ENCODE measurements around the gene DNAJB4.
"Not testable (repeated sequence)": the region's sequence is repeated elsewhere in the genome, so short reads cannot be mapped to it uniquely, and the experiment has no call there.

The DNAJB4 gene

DNA sequence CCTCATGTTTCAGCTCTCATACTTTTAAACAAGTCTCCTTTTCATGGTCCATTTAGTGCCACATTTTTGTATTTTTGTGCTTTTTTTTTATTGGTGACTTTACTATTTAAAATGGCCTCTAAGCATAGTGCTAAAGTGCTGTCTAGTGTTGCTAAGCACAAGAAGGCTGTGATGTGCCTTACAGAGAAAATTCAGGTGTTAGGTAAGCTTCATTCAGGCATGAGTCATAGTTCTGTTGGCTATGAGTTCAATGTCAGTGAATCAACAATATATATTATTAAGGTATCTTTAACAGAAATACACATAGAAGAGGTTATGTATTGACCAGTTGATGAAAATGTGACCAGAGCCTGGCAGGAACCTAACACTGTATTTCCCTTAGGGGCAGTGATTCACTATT, 13.1 kb upstream of the DNAJB4 start:
- no peak for DNase-seq

DNA sequence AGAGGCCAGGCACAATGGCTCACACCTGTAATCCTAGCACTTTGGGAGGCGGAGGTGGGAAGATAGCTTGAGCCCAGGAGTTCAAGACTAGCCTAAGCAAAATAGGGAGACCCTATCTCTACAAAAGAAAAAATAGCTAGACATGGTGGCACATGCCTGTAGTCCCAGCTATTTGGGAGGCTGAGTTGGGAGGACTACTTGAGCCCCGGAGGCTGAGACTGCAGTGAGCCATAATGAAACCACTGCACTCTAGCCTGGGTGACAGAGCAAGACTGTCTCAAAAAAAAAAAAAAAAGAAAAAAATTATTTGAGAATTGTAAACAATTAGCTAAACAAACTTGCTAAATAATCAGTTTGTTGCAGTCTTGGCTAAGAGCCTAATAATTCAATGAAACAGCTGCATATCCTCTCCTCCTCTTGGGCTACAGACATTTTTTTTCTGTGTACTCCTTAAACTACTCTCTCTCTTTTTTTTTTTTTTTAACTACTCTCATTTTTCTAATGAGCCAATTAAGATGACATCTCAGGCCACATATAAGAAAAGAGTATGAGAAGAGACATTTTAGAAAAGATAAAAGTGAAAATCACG, 10.5 kb upstream of the DNAJB4 start:
- DNase-seq: no peak

DNA sequence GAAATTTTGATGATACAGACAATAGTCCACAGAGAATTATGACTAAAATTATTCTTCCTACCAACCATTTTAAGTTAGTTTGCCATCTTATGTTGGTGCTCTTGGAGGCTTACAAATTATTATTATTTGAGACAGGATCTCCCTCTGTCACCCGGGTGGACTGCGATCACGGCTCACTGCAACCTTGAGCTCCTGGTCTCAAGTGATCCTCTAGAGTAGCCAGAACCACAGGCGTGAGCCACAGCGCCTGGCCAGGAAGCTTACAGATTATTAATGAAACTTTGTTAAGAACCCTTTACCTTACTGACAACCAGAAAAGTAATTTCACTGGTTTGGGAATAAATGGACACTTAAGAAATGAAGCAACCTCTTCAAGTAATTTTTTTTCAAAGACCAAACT, 8.0 kb upstream of the DNAJB4 start:
- no peak for DNase-seq

DNA sequence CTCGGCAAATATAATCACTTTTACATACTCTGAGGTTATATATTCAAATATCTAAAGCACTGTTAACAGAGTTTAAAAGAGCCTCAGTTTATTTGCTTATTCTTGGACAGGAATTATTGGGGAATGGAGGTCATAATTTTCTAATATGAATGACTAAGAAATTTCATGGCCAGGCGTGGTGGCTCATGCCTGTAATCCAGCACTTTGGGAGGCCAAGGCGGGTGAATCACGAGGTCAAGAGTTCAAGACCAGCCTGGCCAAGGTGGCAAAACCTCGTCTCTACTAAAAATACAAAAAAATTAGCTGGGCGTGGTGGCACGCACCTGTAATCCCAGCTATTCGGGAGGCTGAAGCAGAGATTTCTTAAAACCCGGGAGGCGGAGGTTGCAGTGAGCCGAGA, 4.2 kb upstream of the DNAJB4 start:
- not testable (repeated sequence) for DNase-seq

DNA sequence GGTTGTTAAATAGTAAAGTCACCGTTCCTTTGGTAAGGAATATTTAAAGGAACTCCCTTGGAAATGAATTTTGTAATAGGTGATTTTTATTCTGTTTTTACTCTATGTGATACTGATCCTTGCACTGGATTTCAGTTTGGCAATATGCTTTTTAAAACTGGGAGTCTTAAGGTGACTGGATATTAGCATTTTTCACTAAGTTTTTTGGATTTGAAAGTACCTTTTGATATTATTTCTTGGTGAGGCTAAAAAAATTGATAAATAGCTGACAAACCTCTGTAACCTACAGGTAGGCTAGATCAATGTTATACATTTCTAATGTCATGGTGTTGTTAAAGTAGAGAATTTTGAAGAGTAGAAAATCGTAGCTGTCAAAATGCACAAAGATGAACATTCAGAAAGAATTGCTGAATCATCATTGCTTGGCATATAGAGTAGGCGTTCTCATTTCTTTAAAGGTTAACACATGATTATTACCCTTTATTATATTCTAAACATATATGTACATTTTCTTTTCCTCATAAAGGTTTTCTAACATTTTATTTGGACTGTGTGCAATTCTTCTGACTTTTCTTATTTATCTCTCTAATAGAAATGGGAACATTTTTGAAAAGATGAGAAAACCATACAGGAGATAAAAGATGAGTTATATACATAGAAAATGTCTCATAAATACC, 1.5 kb upstream of the DNAJB4 start:
- DNase-seq: no peak

DNA sequence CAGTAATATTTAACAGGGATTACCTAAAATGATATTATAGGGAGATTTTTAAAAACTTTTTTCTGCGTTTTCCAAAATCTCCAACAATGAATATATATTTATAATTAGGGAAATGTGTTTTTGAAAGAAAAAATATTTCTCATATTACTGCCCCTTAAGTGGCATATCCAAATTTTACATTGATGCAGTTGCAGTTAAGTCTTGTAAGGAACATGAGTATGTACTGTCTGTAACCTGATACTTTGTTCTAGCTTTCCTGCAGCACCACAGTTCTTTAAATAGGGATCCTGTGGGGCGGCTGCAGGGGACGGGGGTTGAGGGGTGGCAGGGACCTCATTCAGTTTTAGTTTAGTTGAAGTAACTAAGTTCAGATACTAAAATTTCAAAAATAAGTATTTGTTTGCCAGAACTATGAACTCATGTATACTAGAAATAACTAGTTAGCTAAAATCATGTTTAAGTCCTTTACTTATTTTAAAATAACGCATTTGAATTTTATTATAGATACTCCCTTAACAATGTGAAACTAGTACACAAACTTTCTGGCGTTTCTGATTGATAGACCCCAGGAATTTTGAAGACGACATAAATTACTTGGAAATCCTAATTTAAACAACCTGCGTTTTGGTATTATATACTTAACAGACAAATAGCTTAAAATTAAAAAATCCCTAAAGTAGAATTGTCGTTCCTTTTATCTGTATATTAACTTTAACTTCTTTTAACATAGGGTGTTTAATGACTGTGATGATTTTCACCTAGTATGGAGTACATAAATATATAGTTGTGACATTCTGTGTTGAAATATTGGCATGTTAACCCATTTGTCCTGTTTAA, 639 bp upstream of the DNAJB4 start:
- DNase-seq: peak; percentile 25

DNA sequence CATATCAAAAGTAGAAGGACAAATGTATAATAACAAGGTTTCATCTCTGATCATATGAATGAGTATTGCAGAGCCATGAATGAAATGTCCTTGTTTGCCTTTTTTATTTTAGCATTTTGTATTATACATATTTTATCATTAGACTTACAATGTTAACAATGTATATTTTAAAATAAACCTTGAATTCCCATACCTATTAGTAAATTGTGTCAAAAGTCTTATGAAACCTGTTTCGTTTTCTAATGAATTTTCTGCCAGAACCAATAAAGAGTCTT, 646 bp downstream of the DNAJB4 start:
- no peak for DNase-seq

DNA sequence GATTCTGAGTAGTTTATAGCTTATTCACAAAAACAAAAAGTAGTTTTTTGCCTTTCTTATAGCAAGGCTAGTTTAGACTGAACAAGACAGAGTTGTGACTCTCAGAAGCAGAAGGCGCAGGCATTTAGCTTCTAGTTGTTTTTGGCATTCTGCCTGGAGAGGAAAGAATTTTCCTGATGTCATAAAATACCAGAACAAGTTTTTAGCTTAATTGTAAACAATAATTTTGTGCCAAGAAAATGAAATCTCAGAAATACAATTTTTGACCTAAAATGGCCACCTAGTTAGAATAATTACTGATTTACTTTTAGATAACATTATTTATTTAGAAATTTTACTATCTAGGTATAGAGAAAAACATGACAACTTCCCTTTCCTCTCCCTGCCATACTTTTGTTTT, 1.0 kb downstream of the DNAJB4 start:
- DNase-seq: no peak

DNA sequence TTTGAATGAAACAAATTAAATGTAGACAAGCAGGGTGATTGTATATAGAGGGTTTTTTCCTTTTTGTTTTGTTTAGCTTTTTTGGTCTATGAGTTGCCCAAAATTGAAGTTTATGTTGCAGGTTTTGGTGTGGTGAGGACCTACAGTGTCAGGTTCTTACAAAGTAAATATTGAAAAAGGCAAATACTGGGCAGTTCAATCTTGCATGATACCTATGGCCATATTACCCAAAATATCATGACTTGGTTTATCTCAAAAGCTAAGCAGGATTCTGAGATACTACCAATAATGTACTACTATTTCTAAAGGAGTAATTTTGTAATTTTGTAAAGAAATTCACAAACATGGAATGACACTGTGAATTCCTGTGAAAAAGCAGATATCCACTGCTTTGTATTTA, 1.8 kb downstream of the DNAJB4 start:
- DNase-seq: no peak

DNA sequence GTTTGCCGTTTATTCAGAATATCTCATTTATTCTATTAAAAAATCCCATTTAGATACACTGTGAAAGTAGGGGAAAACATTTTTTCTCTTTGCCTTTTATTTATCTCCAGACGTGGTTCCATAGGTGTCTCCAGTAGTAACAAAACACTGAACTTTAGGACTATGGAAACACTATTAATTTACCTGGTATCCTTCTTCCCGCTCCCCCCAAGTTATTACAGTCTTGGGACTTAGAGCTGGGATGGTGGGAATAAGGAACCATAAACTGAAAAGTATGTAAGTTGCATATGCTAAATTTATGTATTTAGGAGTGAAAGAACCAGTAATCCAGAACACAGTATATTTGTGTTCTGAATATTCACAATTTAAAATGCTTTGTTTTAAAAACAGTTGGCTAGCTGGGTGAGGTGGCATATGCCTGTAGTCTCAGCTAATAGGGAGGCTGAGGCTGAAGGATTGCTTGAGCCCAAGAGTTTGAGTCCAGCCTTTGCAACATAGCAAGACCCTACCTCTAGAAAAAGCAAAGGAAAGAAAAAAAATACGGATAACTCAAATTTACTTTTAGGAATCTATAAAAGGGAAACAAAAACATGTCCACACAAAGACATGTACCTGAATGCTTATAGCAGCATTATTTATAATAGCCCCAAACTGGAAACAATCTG, 3.1 kb downstream of the DNAJB4 start:
- no peak for DNase-seq

DNA sequence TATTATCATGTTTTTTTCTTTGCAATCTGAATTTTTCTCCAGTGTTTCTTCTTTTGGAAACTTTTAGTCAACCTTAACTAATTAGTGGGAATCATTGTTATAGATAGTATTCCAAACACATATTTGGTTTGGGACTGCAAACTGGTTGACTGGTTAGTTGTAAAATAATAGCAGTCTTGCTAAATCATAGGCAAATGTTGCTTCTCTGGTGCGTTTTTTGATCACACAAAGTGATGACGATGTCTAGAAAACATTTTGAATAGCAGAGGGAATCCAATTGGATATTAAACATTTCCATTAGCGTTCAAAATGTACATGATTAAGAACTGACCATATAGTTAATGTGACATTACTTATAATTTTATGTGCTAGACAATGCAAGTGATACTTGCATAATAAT, 4.5 kb downstream of the DNAJB4 start:
- no peak for DNase-seq

DNA sequence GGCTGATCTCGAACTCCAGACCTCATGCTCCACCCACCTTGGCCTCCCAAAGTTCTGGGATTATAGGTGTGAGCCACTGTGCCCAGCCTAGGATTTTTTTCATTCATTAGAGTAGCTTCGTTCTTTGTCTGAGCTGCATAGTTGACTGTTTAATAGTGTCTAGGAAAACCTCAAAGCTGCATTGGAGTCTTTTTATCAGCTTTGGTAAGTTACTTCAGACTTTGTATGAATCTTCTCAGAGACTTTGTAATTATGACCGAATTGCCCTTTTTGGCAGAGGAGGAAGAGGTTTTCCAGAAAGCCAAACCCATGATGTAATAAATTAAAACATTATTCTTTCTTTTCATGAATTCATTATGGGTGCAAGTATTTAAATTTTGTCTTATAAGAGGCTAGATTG, 5.1 kb downstream of the DNAJB4 start:
- DNase-seq: no peak

DNA sequence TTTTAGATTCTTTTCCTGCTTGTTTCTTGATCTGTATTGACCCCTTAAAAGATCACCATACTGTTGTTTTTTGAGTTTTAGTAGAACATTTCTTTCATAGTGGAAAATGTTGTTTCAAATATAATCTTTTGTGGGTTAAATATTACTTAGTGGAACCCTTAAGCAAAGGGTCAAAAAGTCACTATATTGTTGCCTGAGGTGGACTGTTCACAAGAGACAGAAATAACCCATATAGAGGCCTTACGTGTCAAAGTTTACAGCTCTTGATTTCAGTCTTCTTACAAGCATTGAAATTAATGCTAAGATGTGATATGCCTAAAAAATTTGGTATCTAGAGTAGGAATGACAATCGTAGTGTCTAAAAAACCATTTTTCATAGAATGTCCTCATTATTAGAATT, 6.3 kb downstream of the DNAJB4 start:
- no peak for DNase-seq

DNA sequence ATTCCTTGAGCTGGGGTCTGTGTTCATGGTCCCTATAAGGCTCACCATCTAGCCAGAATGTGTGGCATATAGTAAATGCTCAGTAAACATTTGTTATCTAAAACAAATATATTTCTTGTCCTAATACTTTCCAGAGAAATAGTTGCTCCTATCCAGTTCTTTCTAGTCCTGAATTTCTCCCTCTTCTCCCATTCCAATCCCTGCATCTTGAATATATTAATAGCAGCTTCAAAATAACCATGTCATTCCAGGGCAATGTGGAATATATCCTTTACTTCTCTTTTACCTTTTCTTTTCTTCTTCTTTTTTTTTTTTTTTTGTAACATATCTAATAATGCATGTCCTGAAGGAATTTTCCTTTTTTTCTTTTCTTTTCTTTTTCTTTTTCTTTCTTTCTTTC, 10.4 kb downstream of the DNAJB4 start:
- no peak for DNase-seq

DNA sequence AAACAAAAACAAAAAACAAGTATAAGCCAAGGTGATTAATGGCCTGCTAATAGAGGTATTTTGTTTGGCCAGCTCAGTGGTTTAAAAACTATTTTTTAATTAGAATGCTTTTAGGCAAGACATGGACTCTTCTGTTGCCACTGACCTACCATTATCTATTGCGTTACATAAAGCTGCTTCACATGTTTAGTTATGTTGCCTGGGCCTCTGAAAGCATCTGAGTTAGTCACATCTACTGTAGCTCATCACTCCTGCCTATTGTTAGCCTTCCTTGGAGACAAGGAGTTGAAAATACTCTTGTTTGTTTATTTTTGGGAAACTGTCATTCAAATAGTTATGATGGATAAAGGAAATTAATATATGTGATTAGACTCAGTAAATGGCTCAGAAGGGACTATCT, 14.3 kb downstream of the DNAJB4 start:
- DNase-seq: no peak

DNA sequence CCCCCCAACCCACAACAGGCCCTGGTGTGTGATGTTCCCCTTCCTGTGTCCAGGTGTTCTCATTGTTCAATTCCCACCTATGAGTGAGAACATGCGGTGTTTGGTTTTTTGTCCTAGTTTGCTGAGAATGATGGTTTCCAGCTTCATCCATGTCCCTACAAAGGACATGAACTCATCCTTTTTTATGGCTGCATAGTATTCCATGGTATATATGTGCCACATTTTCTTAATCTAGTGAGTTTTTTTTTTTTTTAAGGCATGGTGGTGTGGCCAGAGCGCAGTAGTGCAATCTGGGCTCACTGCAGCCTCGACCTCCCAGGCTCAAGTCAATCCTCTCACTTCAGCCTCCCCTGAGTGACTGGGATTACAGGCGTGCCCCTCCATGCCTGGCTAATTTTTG, 16.4 kb downstream of the DNAJB4 start:
- not testable (repeated sequence) for DNase-seq

DNA sequence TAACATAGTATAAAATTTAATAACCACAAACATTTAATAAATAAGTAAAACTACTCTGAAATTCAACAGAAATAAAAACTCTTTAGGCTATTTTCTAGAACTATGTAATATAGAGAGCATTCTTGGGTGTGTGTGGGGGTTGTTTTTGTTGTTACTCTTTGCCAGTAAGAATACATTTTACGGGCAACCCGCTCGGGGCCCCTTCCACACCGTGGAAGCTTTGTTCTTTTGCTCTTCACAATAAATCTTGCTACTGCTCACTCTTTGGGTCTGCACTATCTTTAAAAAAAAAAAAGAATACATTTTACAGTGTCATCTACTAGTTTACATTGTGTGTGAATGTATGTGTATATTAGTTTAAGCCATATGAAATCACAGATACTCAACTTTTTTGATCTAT, 25.1 kb downstream of the DNAJB4 start:
- DNase-seq: no peak

DNA sequence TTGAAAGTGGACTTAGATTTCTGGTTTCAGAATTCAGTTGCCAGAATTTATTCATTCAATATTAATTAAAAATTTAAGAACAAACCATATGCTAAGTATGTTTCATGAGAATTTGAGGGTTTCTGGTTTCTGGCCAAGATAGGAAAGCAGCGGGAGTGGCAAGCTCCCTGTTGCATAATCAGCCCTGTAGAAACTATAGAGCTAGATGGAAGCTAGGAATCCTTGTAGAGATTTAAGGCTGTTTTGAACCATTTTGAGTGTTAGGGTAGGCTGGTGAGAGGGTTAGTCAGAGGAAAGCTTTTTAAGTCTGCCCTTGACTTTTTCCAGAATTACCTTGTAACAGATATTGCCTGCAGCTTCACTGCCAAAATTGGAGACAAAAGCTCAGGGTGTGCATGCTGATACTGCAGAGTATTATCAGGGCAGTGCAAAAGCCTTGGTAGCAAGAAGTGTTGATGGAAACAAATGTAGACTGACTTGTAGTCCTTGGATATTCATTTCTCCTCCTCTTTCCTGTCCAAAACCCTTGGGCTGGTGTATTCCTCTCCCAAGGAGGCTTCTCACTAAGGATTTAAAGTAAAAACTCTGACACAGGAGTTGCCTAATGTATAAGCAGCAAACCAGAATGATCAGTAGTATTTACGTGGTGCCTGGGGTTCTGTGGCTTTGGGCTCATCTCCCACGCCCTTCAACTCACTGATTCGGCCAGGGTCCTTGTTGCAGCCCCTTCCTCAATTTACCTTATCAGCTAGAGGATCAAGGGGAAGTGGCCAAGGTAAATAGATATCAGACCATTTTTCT, 28.5 kb downstream of the DNAJB4 start:
- no peak for DNase-seq

DNA sequence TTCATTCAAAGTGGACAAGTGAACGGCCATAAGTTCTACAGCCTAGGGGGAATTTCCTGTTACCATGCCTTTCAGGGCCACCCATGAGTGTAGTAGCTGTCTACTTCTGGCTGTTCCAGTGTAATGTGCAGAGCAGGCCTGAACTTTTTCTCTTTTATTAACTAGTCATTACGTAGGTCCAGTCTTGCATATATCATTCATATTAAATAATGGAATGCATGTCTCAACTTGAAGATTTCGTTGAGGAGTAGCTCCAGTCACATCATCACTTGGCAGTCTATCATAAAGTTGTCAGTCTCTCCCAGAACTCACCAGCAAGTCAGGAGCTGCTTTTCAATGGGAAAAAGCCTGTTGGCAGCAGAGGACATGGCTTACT, 29.0 kb downstream of the DNAJB4 start:
- DNase-seq: no peak

DNA sequence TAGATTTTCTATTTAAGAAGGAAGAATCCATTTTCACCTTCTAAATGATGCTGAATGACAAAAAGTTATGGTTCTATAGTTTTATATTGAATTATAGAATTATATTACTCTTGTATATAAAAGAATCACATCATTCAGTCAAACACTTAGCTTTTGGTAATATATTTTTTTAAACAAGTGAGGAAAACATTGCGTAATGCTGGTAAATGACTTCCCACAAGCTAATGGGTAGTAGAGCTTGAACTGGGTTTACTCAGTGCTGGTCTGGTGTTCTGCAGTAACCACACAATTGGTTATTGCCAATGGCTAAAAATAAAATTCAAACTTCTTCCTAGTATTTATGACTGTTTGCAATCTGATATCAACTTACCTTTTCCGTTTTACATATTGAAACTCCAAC, 30.4 kb downstream of the DNAJB4 start:
- DNase-seq: no peak

DNA sequence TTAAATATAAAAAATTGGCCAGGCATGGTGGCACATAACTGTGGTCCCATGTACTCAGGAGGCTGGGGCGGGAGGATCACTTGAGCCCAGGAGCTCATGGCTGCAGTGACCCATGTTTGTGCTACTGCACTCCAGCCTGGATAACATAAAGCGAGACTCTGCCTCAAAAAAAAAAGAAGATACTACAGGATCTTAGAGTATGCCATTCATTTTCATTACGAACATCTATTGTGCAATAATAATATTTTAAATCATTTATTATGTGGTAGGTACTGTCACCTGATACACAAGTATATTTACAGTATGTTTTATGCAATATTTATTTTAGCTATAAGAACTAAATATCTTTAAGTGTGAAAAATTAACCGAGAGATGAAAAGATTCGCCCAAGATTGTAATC, 31.7 kb downstream of the DNAJB4 start:
- no peak for DNase-seq

DNA sequence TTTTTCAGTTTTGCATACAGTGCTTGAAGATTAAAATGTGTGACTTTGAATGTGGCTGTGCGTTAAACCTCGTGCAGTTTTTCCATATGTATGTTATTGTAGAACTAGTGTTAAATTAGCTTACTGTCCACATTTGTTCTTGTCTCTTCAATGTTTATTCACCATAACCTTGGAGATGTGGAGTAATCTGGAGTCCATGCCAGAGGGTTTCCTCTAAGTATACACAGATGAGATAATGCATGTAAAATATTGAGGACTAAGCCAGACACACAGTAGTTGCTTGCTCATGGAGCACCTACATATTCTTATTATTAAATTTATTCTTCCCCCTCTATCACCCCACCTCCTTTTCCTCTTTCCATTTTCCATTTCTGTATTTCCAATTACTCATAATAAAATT, 33.3 kb downstream of the DNAJB4 start:
- DNase-seq: no peak

DNA sequence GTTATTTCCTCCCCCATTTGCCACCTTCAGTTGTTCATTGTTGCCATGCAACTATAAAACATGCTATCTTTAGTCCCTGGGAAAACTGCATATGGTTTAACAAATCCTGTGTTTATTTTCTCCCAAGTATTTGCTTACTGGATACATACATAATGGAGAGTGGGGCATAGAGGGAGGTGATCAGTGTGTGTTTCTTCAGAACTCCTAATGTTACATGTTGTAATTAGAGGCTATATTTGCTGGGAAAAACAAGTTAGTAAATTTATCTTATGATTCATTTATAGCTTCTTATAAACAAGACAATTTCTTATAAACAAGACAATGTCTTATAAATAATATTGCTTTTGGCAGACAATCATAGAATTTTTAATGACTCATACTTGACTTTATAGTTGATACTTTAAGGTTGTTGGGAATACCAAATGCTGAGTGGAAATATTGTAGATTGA, 33.8 kb downstream of the DNAJB4 start:
- DNase-seq: no peak

All from T-helper 9 cell (primary cell).